Measurements from ENCODE around the gene PLK2. TPM values are rescaled to one million over a fixed set of nuclear protein-coding genes. Genes with fewer than 3 reads are reported as not detected.
A peak's percentile ranks its signal among the peaks of the same experiment; 100 is the strongest.

Gene PLK2
- polyA plus RNA-seq, 2 of the 4 experiments (the other 2 are of a cell fraction): 168 to 230 TPM

GRCh38 chr5:58475404-58475803, 15.5 kb upstream of the PLK2 start:
- no peak overlapping the region for H3K4me2 ChIP-seq
- H3K9me3 ChIP-seq: peaks cover 14% of the 10 kb centered on the region; the same call in 2 of the 3 replicates
- ATAC-seq (no peak), FAIRE-seq (no peak), DNase-seq (ENCODE audit: low read depth in 1 of 2, low spot score in 1 of 2) (no peak)
- ChIA-PET CTCF (interaction anchor here (1.3 to 1.7 kb wide), 2 partner anchors 13 to 374 kb away, joined by 3 to 8 read pairs; no protein-coding TSS in a partner anchor), POLR2A (no interaction called here)
- WGBS (ENCODE audit: missing lambda C conversion rate): 13% methylated on average over 3 of the region's 3 CpGs
- no peak overlapping the region for H3K27ac ChIP-seq
- 0 out of 3 replicates have a peak, but pooled peaks cover 3% of the 10 kb centered on the region for H3K4me1 ChIP-seq
- H3K4me3 ChIP-seq: no peak overlapping the region
- peak; percentile 75 for TF ChIP-seq ZFP36 (IDR thresholded peaks at IDR 0.05; ENCODE audit: borderline replicate concordance, partially characterized antibody)
- TF ChIP-seq USF2 (IDR thresholded peaks at IDR 0.05): no peak

- peaks cover 3% of the 10 kb centered on the region; the same call in 1 of the 3 replicates for H3K9me3 ChIP-seq
- H3K4me1 ChIP-seq: peaks cover 10% of the 10 kb centered on the region
- 54% methylated on average over 2 of the region's 2 CpGs for WGBS (ENCODE audit: missing lambda C conversion rate)
- ATAC-seq (no peak), DNase-seq (ENCODE audit: low read depth in 1 of 2, low spot score in 1 of 2) (no peak), FAIRE-seq (no peak)
- ChIA-PET CTCF (no interaction called here), POLR2A (no interaction called here)
- no peak overlapping the region for H3K4me3 ChIP-seq
- H3K4me2 ChIP-seq: no peak overlapping the region
- H3K27ac ChIP-seq: no peak overlapping the region
- TF ChIP-seq EP300 (IDR thresholded peaks at IDR 0.05) (no peak), KDM1A (IDR thresholded peaks at IDR 0.05; ENCODE audit: low read depth) (no peak), TP53 (CRISPR knock-in tag; IDR thresholded peaks at IDR 0.05) (no peak), GATA3 (IDR thresholded peaks at IDR 0.05; ENCODE audit: borderline replicate concordance) (no peak), JUN (IDR thresholded peaks at IDR 0.05) (no peak), CEBPB (IDR thresholded peaks at IDR 0.05) (no peak), POLR2AphosphoS2 (conservative IDR thresholded peaks at IDR 0.05; ENCODE audit: low read length) (no peak), CBX2 (IDR thresholded peaks at IDR 0.05; ENCODE audit: borderline replicate concordance, low read depth) (no peak), RNF2 (IDR thresholded peaks at IDR 0.05; ENCODE audit: borderline replicate concordance, low read depth) (no peak), CHD4 (IDR thresholded peaks at IDR 0.05; ENCODE audit: borderline replicate concordance) (no peak), SREBF2 (IDR thresholded peaks at IDR 0.05) (no peak), KDM5A (IDR thresholded peaks at IDR 0.05) (no peak), MYC (IDR thresholded peaks at IDR 0.05; ENCODE audit: borderline replicate concordance, low read length) (no peak), CHD2 (IDR thresholded peaks at IDR 0.05; ENCODE audit: low read length, partially characterized antibody) (no peak), ZC3H11A (IDR thresholded peaks at IDR 0.05) (no peak), TFCP2L1 (CRISPR knock-in tag; IDR thresholded peaks at IDR 0.05) (no peak), MAX (IDR thresholded peaks at IDR 0.05) (no peak)
Observed at GRCh38 chr5:58469896-58470295, 10.0 kb upstream of the PLK2 start.

- CTCF ChIA-PET: interaction anchor here (0.9 to 10.0 kb wide), 6 partner anchors 569 to 1168 kb away, joined by 3 to 149 read pairs (median 5); no protein-coding TSS in a partner anchor
- POLR2A ChIA-PET: no interaction called here
- Histone ChIP-seq H3K27ac (peak overlapping the region; percentile 8 to 33; a peak in 5 of 6 replicates), H3K9me3 (no peaks in the 10 kb centered on the region), H3K4me1 (peaks cover 16% of the 10 kb centered on the region), H3K4me2 (peak overlapping the region; percentile 46; the same call in 2 of the 3 replicates), H3K4me3 (no peak overlapping the region)
- FAIRE-seq (peak; percentile 85), ATAC-seq (peak; percentile 89 to 91), DNase-seq (ENCODE audit: low read depth in 1 of 2, low spot score in 1 of 2) (peak; percentile 25 to 70)
- 45% methylated on average over 4 of the region's 4 CpGs for WGBS (ENCODE audit: missing lambda C conversion rate)
- TF ChIP-seq JUN (IDR thresholded peaks at IDR 0.05) (no peak), MAX (IDR thresholded peaks at IDR 0.05) (peak; percentile 70), FOSL2 (IDR thresholded peaks at IDR 0.05) (no peak), FOSL2 (CRISPR knock-in tag; IDR thresholded peaks at IDR 0.05) (peak; percentile 50; the same call in 1 of the 2 replicates), REST (IDR thresholded peaks at IDR 0.05) (no peak), ZC3H11A (IDR thresholded peaks at IDR 0.05) (no peak), ZFP36 (IDR thresholded peaks at IDR 0.05; ENCODE audit: borderline replicate concordance, partially characterized antibody) (peak; percentile 54)
Observed at GRCh38 chr5:58466939-58467338, 7.1 kb upstream of the PLK2 start.

Data from A549 (cell line).